ENCODE measurements around the gene OLA1. TPM values are rescaled to one million over a fixed set of nuclear protein-coding genes. Genes with fewer than 3 reads are reported as not detected.

The OLA1 gene
- polyA plus RNA-seq, 1 donor from 2014 or later, result 59.7 TPM

DNA sequence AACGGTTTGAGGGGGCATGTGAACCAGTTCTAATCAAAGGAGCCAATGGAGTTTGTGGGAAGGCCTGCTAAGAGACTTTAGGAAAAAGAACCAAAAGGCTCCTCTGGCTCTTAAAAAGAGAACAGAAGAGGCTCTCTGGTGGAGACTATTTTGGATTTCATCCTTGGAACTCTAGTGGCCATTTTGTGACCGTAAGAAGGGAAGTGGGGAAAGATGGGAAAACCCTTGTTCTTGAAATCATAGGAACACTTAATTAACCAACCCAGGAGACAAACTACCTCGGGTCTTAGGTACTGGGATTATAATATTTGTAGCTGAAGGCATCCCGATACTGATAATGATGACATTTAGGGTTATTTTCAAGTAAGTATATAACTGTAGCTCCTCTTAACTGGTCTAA lies 157.9 kb downstream of the OLA1 start:
- Mint-ChIP-seq H3K27ac (no peak overlapping the region), H3K27me3 (no peaks in the 10 kb centered on the region), H3K4me1 (peaks cover 2 to 4% (median 3%) of the 10 kb centered on the region in 3 donors), H3K4me3 (no peak overlapping the region), H3K9me3 (peaks cover 0 to 2% (median 0%) of the 10 kb centered on the region in 3 donors), H3K36me3 (peaks cover 6% of the 10 kb centered on the region)

- H3K4me1 Mint-ChIP-seq, result peaks cover 0 to 3% (median 0%) of the 10 kb centered on the region in 3 donors
- H3K9me3 Mint-ChIP-seq, result no peaks in the 10 kb centered on the region
- peaks cover 2% of the 10 kb centered on the region for H3K36me3 Mint-ChIP-seq
- no peak overlapping the region for H3K27ac Mint-ChIP-seq
- no peaks in the 10 kb centered on the region for H3K27me3 Mint-ChIP-seq
- H3K4me3 Mint-ChIP-seq, result no peak overlapping the region
These were observed 159.4 kb downstream of the OLA1 start for GRCh38 chr2:174088706-174089460.

- no peaks in the 10 kb centered on the region for H3K9me3 Mint-ChIP-seq
- peaks cover 0 to 3% (median 0%) of the 10 kb centered on the region in 3 donors for H3K4me1 Mint-ChIP-seq
- peak overlapping the region in 1 of 4 donors; percentile 57 for H3K4me3 Mint-ChIP-seq
- no peaks in the 10 kb centered on the region for H3K27me3 Mint-ChIP-seq
- H3K27ac Mint-ChIP-seq, result no peak overlapping the region
- H3K36me3 Mint-ChIP-seq, result peaks cover 2% of the 10 kb centered on the region
These were observed 161.6 kb downstream of the OLA1 start for GRCh38 chr2:174086708-174087107.

DNA sequence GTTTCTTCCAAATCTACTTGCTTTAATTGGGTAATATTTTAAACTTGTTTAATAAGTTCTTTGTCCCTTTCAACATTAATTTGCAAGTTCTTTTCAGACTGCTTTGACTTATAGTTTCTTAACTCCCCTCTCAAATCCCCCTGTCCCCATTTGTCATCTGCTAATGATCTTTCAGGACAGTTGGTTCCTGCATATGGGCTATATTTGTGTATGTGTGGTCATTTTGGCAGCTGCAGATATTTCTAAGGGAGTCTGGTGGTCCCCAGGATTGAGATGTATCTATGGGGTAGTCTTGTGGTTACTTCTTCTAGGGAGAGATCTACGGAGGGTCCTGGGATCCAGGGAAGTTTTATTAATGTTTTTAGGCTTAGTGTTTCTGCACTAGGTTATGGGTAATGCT lies 162.6 kb downstream of the OLA1 start:
- peaks cover 0 to 3% (median 0%) of the 10 kb centered on the region in 3 donors for H3K4me1 Mint-ChIP-seq
- H3K27ac Mint-ChIP-seq, result no peak overlapping the region
- no peaks in the 10 kb centered on the region for H3K9me3 Mint-ChIP-seq
- no peaks in the 10 kb centered on the region for H3K27me3 Mint-ChIP-seq
- no peak overlapping the region for H3K4me3 Mint-ChIP-seq
- peaks cover 2% of the 10 kb centered on the region for H3K36me3 Mint-ChIP-seq

DNA sequence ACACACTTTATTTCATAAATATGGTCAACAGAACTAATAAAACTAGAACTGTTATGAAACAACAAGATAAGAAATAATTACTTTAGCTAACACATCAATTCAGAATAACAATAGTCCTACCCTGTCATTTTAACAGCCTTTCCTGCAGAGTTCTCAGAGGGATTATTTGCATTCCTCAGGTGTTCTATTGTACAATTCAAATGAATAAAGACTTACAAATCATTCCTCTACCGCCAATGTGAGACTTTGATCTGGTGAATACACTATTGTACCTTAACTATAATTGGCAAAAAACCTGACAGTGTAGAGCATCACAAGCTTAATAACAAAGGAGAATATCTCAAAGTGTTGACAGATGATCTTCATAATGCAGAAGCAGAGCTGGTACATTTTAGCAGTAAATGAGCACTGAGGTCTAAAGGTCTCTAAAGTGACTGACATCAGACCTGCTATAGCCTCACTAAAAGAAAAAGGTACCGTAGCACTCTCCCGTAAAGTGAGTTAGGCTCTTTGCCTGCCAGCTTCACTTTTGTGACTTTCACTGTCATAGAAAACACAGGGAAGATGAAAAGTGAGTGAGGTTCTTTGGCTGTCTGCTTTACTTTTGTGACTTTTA lies 164.4 kb downstream of the OLA1 start:
- no peaks in the 10 kb centered on the region for H3K9me3 Mint-ChIP-seq
- no peaks in the 10 kb centered on the region for H3K36me3 Mint-ChIP-seq
- H3K27ac Mint-ChIP-seq, result peak overlapping the region in 1 of 3 donors; percentile 73
- peaks cover 0 to 5% (median 0%) of the 10 kb centered on the region in 3 donors for H3K4me1 Mint-ChIP-seq
- H3K27me3 Mint-ChIP-seq, result no peaks in the 10 kb centered on the region
- H3K4me3 Mint-ChIP-seq, result no peak overlapping the region

DNA sequence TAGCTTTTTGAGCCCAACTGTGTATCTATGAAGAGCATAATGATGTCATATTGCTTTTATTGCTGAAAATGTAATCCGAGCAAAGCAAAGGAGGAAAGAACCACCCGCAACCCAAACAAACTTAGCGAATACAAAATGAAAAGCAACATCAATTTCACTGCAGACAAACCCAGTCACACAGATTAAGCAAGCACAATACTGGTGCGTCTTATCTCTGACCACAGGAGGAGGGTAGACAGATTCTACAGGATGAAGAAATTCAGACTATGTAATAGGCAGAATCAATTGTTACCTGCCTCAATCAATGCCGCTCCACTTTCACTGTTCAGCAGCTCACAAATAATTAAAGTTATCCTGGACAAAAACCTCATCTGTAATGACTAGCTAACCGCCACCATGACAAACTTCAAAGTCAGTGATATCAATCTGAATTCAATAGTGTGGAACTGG lies 167.6 kb downstream of the OLA1 start:
- no peaks in the 10 kb centered on the region for H3K27me3 Mint-ChIP-seq
- no peaks in the 10 kb centered on the region for H3K36me3 Mint-ChIP-seq
- no peaks in the 10 kb centered on the region for H3K9me3 Mint-ChIP-seq
- peaks cover 0 to 2% (median 0%) of the 10 kb centered on the region in 3 donors for H3K4me1 Mint-ChIP-seq
- H3K27ac Mint-ChIP-seq, result no peak overlapping the region
- H3K4me3 Mint-ChIP-seq, result no peak overlapping the region

DNA sequence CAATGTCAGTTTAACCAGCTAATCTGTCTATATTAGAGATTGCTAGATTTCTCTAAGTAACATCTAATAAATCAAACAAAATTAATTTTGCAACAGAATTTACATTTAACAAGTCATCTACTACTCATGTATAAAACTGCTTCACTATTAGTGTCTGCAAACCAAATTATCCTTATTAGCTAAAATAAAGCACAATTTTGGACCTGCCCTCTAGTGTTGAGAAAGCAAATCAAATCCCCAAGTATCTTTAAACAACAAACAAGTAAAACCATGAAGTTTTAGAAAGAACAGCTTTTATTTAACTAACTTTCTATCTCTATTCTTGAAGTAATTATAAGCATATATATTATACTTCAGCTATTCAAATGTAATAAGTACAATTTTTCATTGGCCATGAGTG lies 170.1 kb downstream of the OLA1 start:
- H3K27me3 Mint-ChIP-seq, result no peaks in the 10 kb centered on the region
- H3K4me1 Mint-ChIP-seq, result peaks cover 0 to 2% (median 0%) of the 10 kb centered on the region in 3 donors

GRCh38 chr2:174076975-174077374 lies 171.4 kb downstream of the OLA1 start:
- Mint-ChIP-seq H3K4me1 (peaks cover 3 to 6% (median 5%) of the 10 kb centered on the region in 3 donors), H3K4me3 (no peak overlapping the region), H3K27me3 (no peaks in the 10 kb centered on the region), H3K9me3 (no peaks in the 10 kb centered on the region), H3K36me3 (peaks cover 3% of the 10 kb centered on the region), H3K27ac (no peak overlapping the region)

More for the DNA sequence above, 170.1 kb downstream of the OLA1 start:
- no peak overlapping the region for H3K4me3 Mint-ChIP-seq
- peaks cover 3% of the 10 kb centered on the region for H3K36me3 Mint-ChIP-seq
- H3K9me3 Mint-ChIP-seq, result no peaks in the 10 kb centered on the region
- no peak overlapping the region for H3K27ac Mint-ChIP-seq

GRCh38 chr2:174076040-174076439 lies 172.3 kb downstream of the OLA1 start:
- Mint-ChIP-seq H3K36me3 (peaks cover 3% of the 10 kb centered on the region), H3K4me3 (no peak overlapping the region), H3K27ac (no peak overlapping the region), H3K27me3 (no peaks in the 10 kb centered on the region), H3K9me3 (no peaks in the 10 kb centered on the region), H3K4me1 (peaks cover 4 to 7% (median 6%) of the 10 kb centered on the region in 3 donors)

GRCh38 chr2:174074831-174075230 lies 173.5 kb downstream of the OLA1 start:
- no peaks in the 10 kb centered on the region for H3K27me3 Mint-ChIP-seq
- peaks cover 3% of the 10 kb centered on the region for H3K36me3 Mint-ChIP-seq
- H3K4me1 Mint-ChIP-seq, result peaks cover 4 to 7% (median 4%) of the 10 kb centered on the region in 3 donors
- H3K4me3 Mint-ChIP-seq, result no peak overlapping the region
- no peak overlapping the region for H3K27ac Mint-ChIP-seq
- H3K9me3 Mint-ChIP-seq, result no peaks in the 10 kb centered on the region

DNA sequence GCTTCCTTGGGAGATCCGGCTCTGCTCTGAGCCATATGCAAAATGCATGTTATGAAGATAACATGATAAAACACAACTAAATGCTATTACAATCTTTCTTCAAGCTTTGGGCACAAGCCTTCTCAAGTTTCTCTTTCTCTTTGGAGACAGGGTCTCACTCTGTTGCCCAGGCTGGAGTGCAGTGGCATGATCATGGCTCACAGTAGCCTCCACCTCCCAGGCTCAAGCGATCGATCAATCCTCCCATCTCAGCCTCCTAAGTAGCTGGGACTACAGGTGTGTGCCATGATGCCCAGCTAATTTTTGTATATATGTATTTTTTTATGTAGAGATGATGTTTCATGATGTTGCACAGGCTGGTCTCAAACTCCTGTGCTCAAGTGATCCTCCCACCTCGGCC lies 175.5 kb downstream of the OLA1 start:
- no peak overlapping the region for H3K4me3 Mint-ChIP-seq
- peaks cover 3% of the 10 kb centered on the region for H3K36me3 Mint-ChIP-seq
- H3K27me3 Mint-ChIP-seq, result no peaks in the 10 kb centered on the region
- no peak overlapping the region for H3K27ac Mint-ChIP-seq
- no peaks in the 10 kb centered on the region for H3K9me3 Mint-ChIP-seq
- peaks cover 4 to 7% (median 4%) of the 10 kb centered on the region in 3 donors for H3K4me1 Mint-ChIP-seq

DNA sequence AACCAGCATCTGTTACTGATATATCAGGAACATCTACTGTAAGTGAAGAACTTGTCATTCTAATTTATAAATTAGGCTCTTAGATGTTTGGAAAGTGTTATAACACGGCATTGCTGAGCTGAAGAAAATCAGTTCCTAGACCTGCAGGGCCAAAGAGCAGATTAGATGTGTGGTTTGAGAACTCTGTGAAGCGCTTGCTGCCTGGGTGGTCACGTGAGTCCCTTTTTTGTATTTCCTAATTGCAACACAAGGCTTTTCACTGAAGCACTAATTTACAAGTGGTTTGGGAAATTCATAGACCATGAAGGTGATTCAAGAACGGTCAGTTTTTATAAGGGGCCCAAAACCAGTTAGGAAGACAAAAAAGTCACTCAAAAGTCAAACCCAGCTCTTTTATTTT lies 176.3 kb downstream of the OLA1 start:
- peak overlapping the region in 1 of 3 donors; percentile 60 for H3K27ac Mint-ChIP-seq
- H3K9me3 Mint-ChIP-seq, result no peaks in the 10 kb centered on the region
- no peak overlapping the region for H3K4me3 Mint-ChIP-seq
- peaks cover 3% of the 10 kb centered on the region for H3K36me3 Mint-ChIP-seq
- peaks cover 4 to 7% (median 4%) of the 10 kb centered on the region in 3 donors for H3K4me1 Mint-ChIP-seq
- H3K27me3 Mint-ChIP-seq, result peaks cover 3% of the 10 kb centered on the region

DNA sequence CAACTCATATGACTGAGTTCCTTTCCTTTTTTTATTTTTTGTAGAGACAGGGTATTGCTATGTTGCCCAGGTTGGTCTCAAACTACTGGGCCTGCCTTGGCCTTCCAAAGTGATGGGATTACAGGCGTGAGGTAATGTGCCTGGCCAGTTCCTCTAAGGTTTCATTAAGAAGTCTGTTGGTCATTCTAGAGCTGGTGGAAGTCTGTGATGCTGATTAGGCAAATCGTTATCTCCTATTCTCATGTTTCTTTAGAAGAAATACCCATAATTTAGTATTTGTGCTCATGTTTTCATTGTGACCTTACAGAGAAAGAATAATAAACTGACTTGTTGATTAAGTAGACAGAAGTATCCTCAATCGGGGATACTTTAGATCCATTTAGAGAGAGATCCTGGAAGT lies 177.0 kb downstream of the OLA1 start:
- Mint-ChIP-seq H3K9me3 (no peaks in the 10 kb centered on the region), H3K4me3 (peak overlapping the region in 1 of 4 donors; percentile 2), H3K27me3 (peaks cover 7% of the 10 kb centered on the region), H3K4me1 (peaks cover 4 to 7% (median 4%) of the 10 kb centered on the region in 3 donors), H3K27ac (no peak overlapping the region), H3K36me3 (peaks cover 7% of the 10 kb centered on the region)

GRCh38 chr2:174070281-174070680 lies 178.1 kb downstream of the OLA1 start:
- peaks cover 7% of the 10 kb centered on the region for H3K36me3 Mint-ChIP-seq
- H3K4me1 Mint-ChIP-seq, result peaks cover 4 to 7% (median 4%) of the 10 kb centered on the region in 3 donors
- peaks cover 8% of the 10 kb centered on the region for H3K27me3 Mint-ChIP-seq
- H3K4me3 Mint-ChIP-seq, result no peak overlapping the region
- H3K27ac Mint-ChIP-seq, result no peak overlapping the region
- no peaks in the 10 kb centered on the region for H3K9me3 Mint-ChIP-seq

- Mint-ChIP-seq H3K4me3 (no peak overlapping the region), H3K9me3 (no peaks in the 10 kb centered on the region), H3K27me3 (peaks cover 8% of the 10 kb centered on the region), H3K4me1 (peaks cover 3 to 7% (median 4%) of the 10 kb centered on the region in 3 donors), H3K27ac (no peak overlapping the region), H3K36me3 (peaks cover 6% of the 10 kb centered on the region)
These were observed 180.5 kb downstream of the OLA1 start for GRCh38 chr2:174067815-174068214.

Data from IgD-negative memory B cell (primary cell).